K562 (cell line): ENCODE measurements around the gene C2orf92. TPM values are rescaled to one million over a fixed set of nuclear protein-coding genes. Genes with fewer than 3 reads are reported as not detected.

ENCODE experiments used
- CBFB ChIP-seq: sonication (generic); formaldehyde crosslinking; IDR thresholded peaks from 2 replicates; pipeline ENCODE4 v1.4.0; 2020; ENCODE audit warnings: mild to moderate bottlenecking, missing genetic modification reagents
- CBX8 ChIP-seq: fragments of 200-600 bp; sonication (generic); IDR thresholded peaks from 2 replicates; pipeline ENCODE4 v1.6.1; 2012; ENCODE audit warnings: borderline replicate concordance, mixed run types, low read depth, mild to moderate bottlenecking, moderate library complexity, mixed read lengths, low read length, control low read depth, inconsistent platforms; ENCODE audit not compliant: poor library complexity, severe bottlenecking; ENCODE audit errors: extremely low read depth
- E2F6 ChIP-seq, 2 experiments: IDR thresholded peaks; 2 replicates each; pipeline ENCODE4 v1.6.1; 2011; ENCODE audit warnings: borderline replicate concordance in 1 of 2, control low read depth in 1 of 2, low read depth in 1 of 2, low read length in 1 of 2, mild to moderate bottlenecking in 1 of 2, mixed read lengths in 1 of 2, moderate library complexity in 1 of 2; ENCODE audit not compliant: insufficient read depth in 1 of 2, insufficient read length in 1 of 2, poor library complexity in 1 of 2, severe bottlenecking in 1 of 2; ENCODE audit errors: extremely low read depth in 1 of 2
- FOSL1 ChIP-seq: fragments of 200-800 bp; sonication (Bioruptor generic); conservative IDR thresholded peaks from 2 replicates; pipeline ENCODE4 v1.6.1; 2016; ENCODE audit warnings: missing genetic modification characterization, missing compliant biosample characterization
- MGA ChIP-seq: fragments of 450-650 bp; IDR thresholded peaks from 2 replicates; pipeline ENCODE4 v1.6.1; 2016; ENCODE audit warnings: mild to moderate bottlenecking, moderate library complexity
- PHF20 ChIP-seq: fragments of 450-650 bp; IDR thresholded peaks from 2 replicates; pipeline ENCODE4 v1.6.1; 2018; ENCODE audit not compliant: partially characterized antibody
- RBM34 ChIP-seq: fragments of 200-400 bp; formaldehyde crosslinking; IDR thresholded peaks from 2 replicates; pipeline ENCODE4 v1.6.1; 2018; ENCODE audit warnings: low read length, borderline replicate concordance; ENCODE audit not compliant: insufficient read depth
- RCOR1 ChIP-seq, 2 experiments: IDR thresholded peaks; 2 replicates each; pipeline ENCODE4 v1.6.1; 2012; ENCODE audit warnings: low read depth in 2 of 2, low read length in 2 of 2, borderline replicate concordance in 1 of 2, improper control_type of control experiment in 1 of 2
- SIN3B ChIP-seq: fragments of 450-650 bp; IDR thresholded peaks from 2 replicates; pipeline ENCODE4 v1.6.1; 2017; ENCODE audit warnings: low read depth, mild to moderate bottlenecking, moderate library complexity
- ZBTB9 ChIP-seq: fragments of 450-650 bp; formaldehyde crosslinking; IDR thresholded peaks from 2 replicates; pipeline ENCODE4 v1.4.0; 2020; ENCODE audit warnings: mild to moderate bottlenecking, moderate library complexity
- ZNF316 ChIP-seq: fragments of 450-650 bp; IDR thresholded peaks from 2 replicates; pipeline ENCODE4 v1.6.1; 2016
- polyA plus RNA-seq, 8 experiments: library from polyadenylated mRNA; depleted of rRNA in 4 of 8; stranded (reverse) in 5 of 8; unstranded in 3 of 8; fragments of >200 nt; fragmentation: Nextera tagmentation in 2 of 8; fragmentation: Illumina TruSeq in 1 of 8; extraction: Ambion mirVana in 2 of 8; extraction: Trizol in 1 of 8; gene quantifications; 2 replicates each; pipeline versions ENCODE4 v1.2.1 to v1.2.3, GENCODE V29; 2011 to 2014; ENCODE audit warnings: inconsistent platforms in 1 of 8, missing spikeins in 1 of 8
- total RNA-seq, 7 experiments: library from RNA; depleted of rRNA in 6 of 7; stranded (reverse); fragments of >200 nt in 6 of 7; fragmentation: Illumina TruSeq in 2 of 7; extraction: Trizol in 2 of 7; gene quantifications; 2 replicates each; pipeline versions ENCODE4 v1.2.1 to v1.2.3, GENCODE V29; 2011 to 2021; ENCODE audit warnings: low replicate concordance in 1 of 7

The C2orf92 gene
- total and polyA plus RNA-seq, 9 of the 15 experiments (the other 6 are each of a cell fraction or from before 2014, with no cell fraction given) = 0.65 to 6.8 (median 3.6) TPM

- TF ChIP-seq ZBTB9 (CRISPR knock-in tag) (0 out of 2 replicates have a peak, but pooled peaks have one; percentile 54), CBFB (no peak), RBM34 (no peak), FOSL1 (tag) (peak; percentile 61), RCOR1 (IDR thresholded peaks at IDR 0.05; ENCODE audit: borderline replicate concordance in 1 of 2, low read depth in 2 of 2, low read length in 2 of 2) (peak in 1 of 2 experiments; percentile 57; a peak in 1 of 4 replicates), ZNF316 (no peak), CBX8 (no peak), E2F6 (IDR thresholded peaks at IDR 0.05; ENCODE audit: borderline replicate concordance in 1 of 2, extremely low read depth in 1 of 2, insufficient read depth in 1 of 2, insufficient read length in 1 of 2, low read depth in 1 of 2, low read length in 1 of 2, poor library complexity in 1 of 2, severe bottlenecking in 1 of 2) (peak in 1 of 2 experiments; percentile 32), PHF20 (no peak), MGA (peak; percentile 69), SIN3B (no peak)
Observed at GRCh38 chr2:97673182-97673914, 3.8 kb downstream of the C2orf92 start (continued).
